T-helper 1 cell treated with Interleukin-12 subunit alpha and Interleukin-12 subunit beta and Interleukin-4 antibody, amounts not matched to agents 30 μg/mL and 1 μg/mL, for 36 hours (primary cell): ENCODE data around the gene MGAT5.

Experiments used
- H3K27ac Mint-ChIP-seq: one replicate; pipeline ENCODE4 v1.8.0; 2021; ENCODE audit warnings: mild to moderate bottlenecking, mixed read lengths
- H3K27me3 Mint-ChIP-seq: one replicate; pipeline ENCODE4 v1.8.0; 2021; ENCODE audit warnings: low read depth, mixed read lengths
- H3K36me3 Mint-ChIP-seq: one replicate; pipeline ENCODE4 v1.8.0; 2021; ENCODE audit warnings: low read depth, mixed read lengths
- H3K4me1 Mint-ChIP-seq: one replicate; pipeline ENCODE4 v1.8.0; 2021; ENCODE audit warnings: low read depth, mixed read lengths
- H3K4me3 Mint-ChIP-seq: one replicate; pipeline ENCODE4 v1.8.0; 2021; ENCODE audit warnings: mild to moderate bottlenecking, moderate library complexity, mixed read lengths
- H3K9me3 Mint-ChIP-seq: one replicate; pipeline ENCODE4 v1.8.0; 2021; ENCODE audit warnings: mixed read lengths

MGAT5 gene, protein sequence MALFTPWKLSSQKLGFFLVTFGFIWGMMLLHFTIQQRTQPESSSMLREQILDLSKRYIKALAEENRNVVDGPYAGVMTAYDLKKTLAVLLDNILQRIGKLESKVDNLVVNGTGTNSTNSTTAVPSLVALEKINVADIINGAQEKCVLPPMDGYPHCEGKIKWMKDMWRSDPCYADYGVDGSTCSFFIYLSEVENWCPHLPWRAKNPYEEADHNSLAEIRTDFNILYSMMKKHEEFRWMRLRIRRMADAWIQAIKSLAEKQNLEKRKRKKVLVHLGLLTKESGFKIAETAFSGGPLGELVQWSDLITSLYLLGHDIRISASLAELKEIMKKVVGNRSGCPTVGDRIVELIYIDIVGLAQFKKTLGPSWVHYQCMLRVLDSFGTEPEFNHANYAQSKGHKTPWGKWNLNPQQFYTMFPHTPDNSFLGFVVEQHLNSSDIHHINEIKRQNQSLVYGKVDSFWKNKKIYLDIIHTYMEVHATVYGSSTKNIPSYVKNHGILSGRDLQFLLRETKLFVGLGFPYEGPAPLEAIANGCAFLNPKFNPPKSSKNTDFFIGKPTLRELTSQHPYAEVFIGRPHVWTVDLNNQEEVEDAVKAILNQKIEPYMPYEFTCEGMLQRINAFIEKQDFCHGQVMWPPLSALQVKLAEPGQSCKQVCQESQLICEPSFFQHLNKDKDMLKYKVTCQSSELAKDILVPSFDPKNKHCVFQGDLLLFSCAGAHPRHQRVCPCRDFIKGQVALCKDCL

DNA sequence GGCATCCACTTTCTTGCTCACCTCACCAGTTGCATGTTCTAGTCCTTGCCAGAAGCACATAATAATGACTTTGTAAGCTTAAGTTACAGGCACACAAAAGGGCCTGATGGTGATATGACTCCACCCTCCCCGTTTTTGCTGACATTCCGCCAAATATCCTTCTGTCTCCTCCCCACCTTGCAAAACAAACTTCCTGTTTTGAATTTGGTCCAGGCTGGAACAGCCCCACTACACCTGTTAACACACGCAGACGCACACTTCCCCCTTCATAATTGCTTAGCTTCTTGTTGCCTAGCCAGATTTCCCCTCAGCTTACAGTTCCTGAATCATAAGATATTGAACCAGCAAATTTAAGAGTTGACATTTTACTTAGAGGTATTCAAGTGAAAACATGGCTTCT, at the start of gene MGAT5:
TSS of gene MGAT5 (plus strand) at position 269 of the 400 bp plus-strand sequence. CDS start 332 bp downstream, outside the sequence.
- Mint-ChIP-seq H3K36me3 (peaks cover 25% of the 10 kb centered on the region), H3K4me3 (no peak within 1 kb of the TSS), H3K9me3 (no peaks in the 10 kb centered on the region), H3K27me3 (peaks cover 26% of the 10 kb centered on the region), H3K27ac (no peak within 1 kb of the TSS), H3K4me1 (peaks cover 57% of the 10 kb centered on the region)

DNA sequence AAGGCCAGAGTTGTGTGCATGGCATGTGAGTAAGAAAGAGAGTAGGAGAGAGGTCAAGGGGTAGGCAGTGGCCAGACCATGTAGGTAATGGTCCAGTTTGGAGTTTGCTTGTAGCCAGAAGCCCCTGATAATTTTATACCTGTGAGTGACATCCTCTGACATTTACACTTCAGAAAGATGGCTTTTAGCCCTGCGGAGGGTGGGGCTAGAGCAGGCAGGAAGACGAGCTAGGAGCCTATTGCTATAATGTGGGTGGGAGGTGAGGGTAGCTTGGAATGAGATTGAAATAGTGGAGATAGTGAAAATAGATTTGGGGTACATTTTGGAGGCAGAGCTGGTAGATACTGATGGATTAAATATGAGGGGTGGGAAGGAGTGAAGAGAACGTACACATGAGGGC, 48.8 kb upstream of the MGAT5 start:
- Mint-ChIP-seq H3K9me3 (no peaks in the 10 kb centered on the region), H3K36me3 (no peaks in the 10 kb centered on the region), H3K4me1 (peaks cover 14% of the 10 kb centered on the region), H3K27me3 (no peaks in the 10 kb centered on the region), H3K4me3 (no peak overlapping the region), H3K27ac (no peak overlapping the region)

DNA sequence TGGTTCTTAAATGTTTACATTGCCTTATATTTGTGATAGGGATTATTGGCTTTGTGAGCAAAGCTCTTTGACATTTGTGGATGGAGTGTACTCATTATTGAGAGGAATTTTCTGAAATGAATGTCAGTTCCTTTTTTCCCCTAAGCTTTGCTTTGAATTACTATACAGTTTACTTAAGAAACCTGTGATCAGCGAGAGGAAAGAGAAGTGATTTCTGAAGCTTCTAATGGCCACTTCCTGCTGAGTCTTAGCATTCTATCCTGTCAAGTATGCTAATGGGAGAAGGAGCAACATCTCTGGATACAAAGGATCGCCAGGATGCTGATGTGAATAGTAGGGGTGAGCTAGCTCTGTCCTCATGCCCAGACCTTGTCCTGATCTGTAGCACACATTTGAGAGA, 47.8 kb upstream of the MGAT5 start:
- Mint-ChIP-seq H3K27ac (no peak overlapping the region), H3K4me3 (no peak overlapping the region), H3K4me1 (peaks cover 14% of the 10 kb centered on the region), H3K36me3 (no peaks in the 10 kb centered on the region), H3K27me3 (no peaks in the 10 kb centered on the region), H3K9me3 (no peaks in the 10 kb centered on the region)

DNA sequence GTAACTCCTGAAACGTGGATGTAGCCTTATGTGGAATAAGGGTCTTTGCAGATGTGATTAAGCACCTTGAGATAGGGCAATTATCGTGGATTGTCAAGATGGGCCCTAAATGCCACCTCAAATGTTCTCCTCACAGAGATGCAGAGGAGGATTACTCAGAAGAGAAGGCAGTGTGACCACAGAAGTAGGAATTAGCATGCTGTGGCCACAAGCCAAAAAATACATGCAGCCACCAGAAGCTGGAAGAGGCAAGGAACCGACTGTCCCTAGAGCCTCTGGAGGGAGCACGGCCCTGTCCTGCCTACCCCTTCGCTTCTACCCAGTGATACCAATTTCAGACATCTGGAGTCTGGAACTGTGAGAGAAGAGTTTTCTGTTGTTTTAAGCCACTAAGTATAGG, 47.3 kb upstream of the MGAT5 start:
- no peaks in the 10 kb centered on the region for H3K9me3 Mint-ChIP-seq
- H3K36me3 Mint-ChIP-seq, result no peaks in the 10 kb centered on the region
- no peak overlapping the region for H3K27ac Mint-ChIP-seq
- H3K27me3 Mint-ChIP-seq, result no peaks in the 10 kb centered on the region
- peaks cover 14% of the 10 kb centered on the region for H3K4me1 Mint-ChIP-seq
- no peak overlapping the region for H3K4me3 Mint-ChIP-seq

DNA sequence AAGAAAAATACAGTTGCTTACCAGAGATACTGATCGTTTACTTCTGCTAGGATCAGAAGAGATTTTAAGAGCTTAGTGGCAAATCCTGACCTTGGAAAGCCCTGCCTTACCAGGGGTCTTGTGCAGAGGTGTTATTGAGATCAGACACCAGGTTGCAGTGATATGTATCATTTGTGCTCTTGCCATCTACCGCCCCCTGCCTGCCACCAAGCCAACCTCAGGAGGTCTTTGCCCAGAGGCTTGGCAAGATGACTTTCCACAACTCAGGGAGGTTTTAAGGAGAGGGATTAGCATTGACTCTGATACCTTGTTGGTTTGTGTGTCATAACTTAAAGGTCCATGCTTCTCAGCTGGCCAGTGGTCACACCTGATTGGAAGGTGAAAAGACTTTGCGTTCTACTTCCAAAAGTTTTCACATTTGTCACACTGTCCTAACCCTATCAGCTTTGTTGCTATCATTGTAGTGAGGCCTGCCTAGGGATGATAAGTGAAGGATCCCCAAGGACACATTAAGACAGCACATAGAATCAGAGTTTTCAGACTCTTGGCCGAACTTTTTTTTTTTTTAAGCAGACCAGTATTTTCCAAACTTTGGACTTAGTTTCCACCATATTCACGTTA, 46.2 kb upstream of the MGAT5 start:
- H3K9me3 Mint-ChIP-seq, result no peaks in the 10 kb centered on the region
- no peak overlapping the region for H3K4me3 Mint-ChIP-seq
- H3K4me1 Mint-ChIP-seq, result peaks cover 13% of the 10 kb centered on the region
- H3K27me3 Mint-ChIP-seq, result no peaks in the 10 kb centered on the region
- H3K27ac Mint-ChIP-seq, result no peak overlapping the region
- H3K36me3 Mint-ChIP-seq, result no peaks in the 10 kb centered on the region

DNA sequence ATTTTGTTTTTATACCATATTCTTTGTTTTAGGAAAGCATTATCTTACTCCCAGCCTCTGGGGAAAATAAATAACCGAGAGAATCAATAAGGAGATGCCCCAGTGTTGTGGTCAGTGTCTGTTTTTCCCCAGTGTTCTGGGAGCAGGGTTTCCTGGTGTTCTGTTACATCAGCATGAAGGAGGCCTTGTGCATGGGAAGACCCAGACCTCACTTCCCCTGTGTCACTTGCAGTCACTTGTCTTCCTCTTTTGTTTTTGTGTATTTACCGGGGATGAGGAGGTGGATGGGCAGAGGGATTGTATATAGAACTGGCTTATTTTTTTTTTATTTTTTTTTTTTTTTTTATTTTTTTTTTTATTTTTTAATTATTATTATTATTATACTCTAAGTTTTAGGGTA, 45.0 kb upstream of the MGAT5 start:
- H3K27ac Mint-ChIP-seq, result no peak overlapping the region
- no peaks in the 10 kb centered on the region for H3K27me3 Mint-ChIP-seq
- H3K4me3 Mint-ChIP-seq, result no peak overlapping the region
- H3K9me3 Mint-ChIP-seq, result no peaks in the 10 kb centered on the region
- H3K36me3 Mint-ChIP-seq, result no peaks in the 10 kb centered on the region
- H3K4me1 Mint-ChIP-seq, result peaks cover 13% of the 10 kb centered on the region

DNA sequence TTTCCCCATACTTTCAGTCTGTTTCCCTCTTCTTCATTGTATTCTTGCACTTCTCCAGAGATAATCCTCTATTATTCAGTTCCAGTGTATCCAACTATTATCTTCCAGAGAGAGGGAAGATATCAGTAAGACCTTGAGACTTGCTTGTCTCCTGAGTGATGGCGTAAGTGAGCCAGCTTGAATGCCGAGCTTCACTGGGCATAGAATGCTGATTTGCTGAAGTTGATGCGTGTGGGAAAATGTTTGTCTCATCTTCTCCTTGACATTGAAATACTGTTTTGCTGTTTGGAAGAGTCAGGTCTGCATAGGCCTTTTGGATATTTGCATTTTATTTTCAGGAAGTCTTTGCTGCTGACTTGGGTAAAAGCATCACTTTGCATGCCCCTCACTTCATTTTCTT, 41.1 kb upstream of the MGAT5 start:
- H3K4me1 Mint-ChIP-seq, result peaks cover 14% of the 10 kb centered on the region
- H3K4me3 Mint-ChIP-seq, result no peak overlapping the region
- no peak overlapping the region for H3K27ac Mint-ChIP-seq
- H3K27me3 Mint-ChIP-seq, result no peaks in the 10 kb centered on the region
- H3K9me3 Mint-ChIP-seq, result no peaks in the 10 kb centered on the region
- H3K36me3 Mint-ChIP-seq, result peaks cover 1% of the 10 kb centered on the region

DNA sequence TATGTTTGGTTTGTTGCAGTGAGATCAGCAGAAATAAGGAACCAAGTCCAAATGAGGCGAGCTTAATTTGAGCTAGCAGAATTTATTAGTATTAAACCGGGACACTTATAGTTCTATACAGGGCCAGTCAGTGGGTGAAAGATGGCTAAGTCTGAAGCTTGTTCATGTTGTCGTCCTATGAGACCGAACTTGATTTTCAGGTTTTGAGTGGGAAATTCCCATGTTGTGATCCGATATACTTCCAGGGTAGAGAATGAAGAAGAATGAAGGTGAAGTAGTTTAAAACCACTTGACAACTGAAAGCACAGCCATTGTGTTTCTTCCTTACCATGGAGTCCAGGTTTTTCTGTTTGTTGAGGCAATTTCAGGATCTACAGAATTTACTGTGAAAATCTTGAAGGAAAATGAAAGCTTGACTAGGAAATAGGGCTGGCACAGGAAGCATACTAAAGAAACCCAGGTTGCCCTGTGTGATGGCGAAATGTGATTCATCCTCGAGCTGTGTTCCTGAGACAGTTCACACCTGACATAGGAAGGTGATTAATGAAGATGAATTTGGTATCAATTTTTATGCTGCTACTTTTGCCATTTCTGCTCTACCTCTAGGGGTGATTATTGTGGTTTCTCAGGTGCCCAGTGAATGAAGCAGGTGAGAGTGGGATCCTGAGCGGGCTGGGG, 37.6 kb upstream of the MGAT5 start:
- peaks cover 34% of the 10 kb centered on the region for H3K4me1 Mint-ChIP-seq
- H3K9me3 Mint-ChIP-seq, result no peaks in the 10 kb centered on the region
- no peaks in the 10 kb centered on the region for H3K27me3 Mint-ChIP-seq
- H3K4me3 Mint-ChIP-seq, result no peak overlapping the region
- no peak overlapping the region for H3K27ac Mint-ChIP-seq
- peaks cover 1% of the 10 kb centered on the region for H3K36me3 Mint-ChIP-seq

DNA sequence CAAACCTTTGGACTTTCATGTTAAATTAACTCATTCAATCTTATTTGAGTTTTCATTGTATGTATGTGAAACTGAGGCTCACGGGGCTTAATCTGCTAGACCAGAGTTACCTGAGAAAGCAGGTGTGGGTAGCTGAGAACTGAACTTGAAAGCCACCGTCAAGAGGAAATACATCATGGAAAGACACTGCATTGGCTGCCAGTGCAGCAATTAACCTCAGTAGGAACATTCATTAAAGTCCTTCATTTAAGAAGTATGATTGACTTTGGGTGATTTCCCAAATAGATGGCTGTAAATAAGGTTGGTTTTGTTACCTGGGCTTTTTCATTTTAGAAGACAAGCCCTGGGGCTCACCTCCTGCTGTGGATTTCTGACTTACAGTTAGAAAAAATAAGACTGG, 36.5 kb upstream of the MGAT5 start:
- Mint-ChIP-seq H3K4me1 (peaks cover 34% of the 10 kb centered on the region), H3K4me3 (no peak overlapping the region), H3K27ac (no peak overlapping the region), H3K9me3 (no peaks in the 10 kb centered on the region), H3K36me3 (peaks cover 1% of the 10 kb centered on the region), H3K27me3 (no peaks in the 10 kb centered on the region)

DNA sequence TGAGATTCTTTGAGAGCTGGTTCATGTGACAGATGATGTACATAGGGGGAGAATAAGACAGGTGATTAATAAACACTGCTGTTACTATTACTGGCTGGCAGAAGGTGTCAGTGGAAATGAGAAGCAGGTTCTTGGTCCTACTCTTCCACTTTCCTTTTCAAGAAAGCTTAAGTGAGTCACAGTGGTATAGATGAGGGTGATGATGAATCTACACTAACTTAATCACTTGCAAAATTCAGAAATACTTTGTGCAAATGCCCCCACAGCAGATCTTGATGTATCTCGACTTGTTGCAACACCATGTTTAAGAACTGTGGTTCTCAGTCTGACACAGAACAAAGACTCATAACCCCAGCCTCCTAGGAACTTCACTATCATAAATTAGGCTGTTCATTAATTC, 35.9 kb upstream of the MGAT5 start:
- Mint-ChIP-seq H3K27me3 (no peaks in the 10 kb centered on the region), H3K4me3 (no peak overlapping the region), H3K27ac (peak overlapping the region; percentile 39), H3K9me3 (no peaks in the 10 kb centered on the region), H3K36me3 (peaks cover 1% of the 10 kb centered on the region), H3K4me1 (peaks cover 34% of the 10 kb centered on the region)

DNA sequence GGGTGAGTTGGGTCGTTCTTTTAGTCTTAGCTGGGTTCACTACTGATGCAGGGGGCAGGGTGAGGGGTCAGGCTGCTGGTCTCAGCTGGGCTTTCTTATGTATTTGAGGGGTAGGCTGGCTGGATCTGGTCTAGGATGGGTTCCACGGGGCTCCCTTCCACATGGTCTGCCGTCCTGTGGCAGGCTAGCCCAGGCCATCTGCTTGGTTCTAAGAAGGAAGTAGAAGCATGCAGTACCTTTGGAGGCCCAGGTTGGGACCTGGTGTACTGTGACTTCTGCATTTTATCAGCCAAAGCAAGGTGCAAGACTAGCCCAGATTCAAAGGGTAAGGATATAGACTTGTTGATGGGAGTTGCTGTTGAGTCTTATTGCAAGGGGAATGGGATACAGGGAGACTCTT, 35.5 kb upstream of the MGAT5 start:
- Mint-ChIP-seq H3K4me1 (peaks cover 34% of the 10 kb centered on the region), H3K36me3 (peaks cover 1% of the 10 kb centered on the region), H3K4me3 (no peak overlapping the region), H3K27me3 (no peaks in the 10 kb centered on the region), H3K9me3 (no peaks in the 10 kb centered on the region), H3K27ac (peak overlapping the region; percentile 39)

DNA sequence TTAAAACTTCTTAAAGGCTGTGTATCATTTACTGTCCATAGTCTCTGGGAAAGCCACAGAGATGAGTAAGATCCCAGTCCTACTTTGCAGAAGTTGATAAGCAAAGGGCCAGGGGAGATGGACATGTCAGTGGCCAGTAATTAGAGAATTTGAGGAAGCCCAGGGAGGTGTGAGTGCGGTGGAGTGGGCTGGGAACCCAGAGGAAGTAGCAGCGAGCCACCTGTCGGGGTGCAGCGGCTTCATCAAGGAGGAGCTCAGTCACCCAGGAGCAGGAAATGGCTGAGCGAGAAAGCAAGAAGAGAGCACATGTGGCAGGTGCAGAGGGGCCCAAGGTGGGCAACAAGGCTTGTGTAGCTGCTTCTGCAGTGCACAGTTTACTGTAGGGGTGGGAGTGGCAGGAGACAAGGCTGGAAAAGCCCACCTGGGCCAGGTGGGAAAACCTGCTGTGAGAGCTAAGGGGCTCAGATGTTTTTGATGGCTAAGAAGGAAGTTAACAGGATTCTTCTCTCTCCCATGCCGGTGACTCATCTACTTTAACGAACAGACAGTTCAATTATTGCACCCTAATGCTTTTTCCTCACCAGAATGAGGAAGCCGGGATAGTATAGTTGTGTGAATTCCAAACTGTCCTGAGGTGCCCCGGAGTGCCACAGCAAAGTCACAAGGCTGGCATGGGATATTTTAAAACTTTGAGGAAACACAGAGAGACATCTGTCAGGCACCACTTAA, 34.8 kb upstream of the MGAT5 start:
- Mint-ChIP-seq H3K4me3 (peak overlapping the region; percentile 36), H3K9me3 (no peaks in the 10 kb centered on the region), H3K4me1 (peaks cover 34% of the 10 kb centered on the region), H3K36me3 (peaks cover 1% of the 10 kb centered on the region), H3K27me3 (no peaks in the 10 kb centered on the region), H3K27ac (peak overlapping the region; percentile 59)

DNA sequence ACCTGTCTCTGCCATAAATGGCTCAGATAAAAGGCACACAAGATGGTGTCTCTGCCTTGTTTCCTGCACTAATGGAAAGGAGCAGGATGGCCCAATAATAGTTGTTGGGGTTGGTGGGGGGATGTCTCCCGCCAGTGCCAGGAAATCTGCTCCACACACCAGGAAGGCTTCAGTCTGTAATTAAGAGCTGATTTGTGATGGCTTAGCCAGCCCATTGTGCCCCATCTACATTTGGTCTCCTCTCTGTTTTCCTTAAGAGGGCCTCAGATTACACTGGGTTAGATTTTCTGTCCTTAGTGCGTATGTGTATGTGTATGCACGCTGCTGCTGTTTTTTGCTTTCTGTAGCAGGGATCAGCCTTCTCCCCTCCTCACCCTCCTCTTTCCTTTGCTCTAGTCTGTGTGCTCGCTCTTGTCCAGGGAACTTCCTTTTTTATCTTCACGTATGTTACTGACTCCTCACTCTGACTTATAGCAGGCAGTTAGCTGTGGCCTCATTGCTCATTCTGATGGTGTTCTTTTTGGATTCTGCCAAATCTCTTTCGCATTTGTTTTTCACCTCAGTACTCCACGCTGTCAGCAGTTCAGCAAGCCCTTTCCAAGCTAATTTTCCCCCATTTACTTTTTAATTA, 33.4 kb upstream of the MGAT5 start:
- Mint-ChIP-seq H3K27me3 (no peaks in the 10 kb centered on the region), H3K4me3 (no peak overlapping the region)

More for the DNA sequence above, 33.4 kb upstream of the MGAT5 start:
- H3K9me3 Mint-ChIP-seq, result no peaks in the 10 kb centered on the region
- no peak overlapping the region for H3K27ac Mint-ChIP-seq
- peaks cover 1% of the 10 kb centered on the region for H3K36me3 Mint-ChIP-seq
- peaks cover 34% of the 10 kb centered on the region for H3K4me1 Mint-ChIP-seq
